A549 (cell line): ENCODE results near the gene ABITRAM.

Source experiments
- EP300 ChIP-seq, 2 experiments: fragments of >200 bp; sonication (Bioruptor Twin); formaldehyde crosslinking; IDR thresholded peaks; 2 replicates in 1 of 2; 3 replicates in 1 of 2; pipeline ENCODE4 v1.6.1; 2016 to 2017
- HEYL ChIP-seq: fragments of 250-450 bp; sonication (Bioruptor Pico); IDR thresholded peaks from 2 replicates; pipeline ENCODE4 v1.8.0; 2021; ENCODE audit warnings: mild to moderate bottlenecking, moderate library complexity
- HOXA7 ChIP-seq: fragments of 250-450 bp; sonication (Bioruptor Pico); IDR thresholded peaks from 2 replicates; pipeline ENCODE4 v1.5.0; 2020; ENCODE audit warnings: mild to moderate bottlenecking, moderate library complexity
- MAZ ChIP-seq: fragments of 150-350 bp; IDR thresholded peaks from 2 replicates; pipeline ENCODE4 v1.6.1; 2014; ENCODE audit warnings: antibody characterized with exemption, low read depth, low read length, borderline replicate concordance
- REST ChIP-seq: fragments of 200-600 bp; sonication (generic); IDR thresholded peaks from 2 replicates; pipeline ENCODE4 v1.6.1; 2016; ENCODE audit warnings: antibody characterized with exemption, mild to moderate bottlenecking, moderate library complexity
- USF2 ChIP-seq: fragments of 450-650 bp; IDR thresholded peaks from 2 replicates; pipeline ENCODE4 v1.6.1; 2014; ENCODE audit warnings: antibody characterized with exemption

- no peak for TF ChIP-seq EP300 (IDR thresholded peaks at IDR 0.05)
- TF ChIP-seq REST, result no peak
- no peak for TF ChIP-seq HOXA7
- 0 out of 2 replicates have a peak, but pooled peaks have one; percentile 20 for TF ChIP-seq MAZ
- no peak for TF ChIP-seq HEYL (CRISPR knock-in tag)
- TF ChIP-seq USF2, result no peak
Measured at GRCh38 chr9:108933718-108934322, 380 bp upstream of the ABITRAM start, which contains the start of gene ELP1.
